ENCODE measurements around the gene SEMA3D. TPM values are rescaled to one million over a fixed set of nuclear protein-coding genes. Genes with fewer than 3 reads are reported as not detected.

Gene SEMA3D
- 10 to 100 TPM in 1 of 8 experiments, 1 to 10 TPM in 6, under 1 TPM in 1; 0.66 to 14.6 (median 3.0) TPM for total RNA-seq

DNA sequence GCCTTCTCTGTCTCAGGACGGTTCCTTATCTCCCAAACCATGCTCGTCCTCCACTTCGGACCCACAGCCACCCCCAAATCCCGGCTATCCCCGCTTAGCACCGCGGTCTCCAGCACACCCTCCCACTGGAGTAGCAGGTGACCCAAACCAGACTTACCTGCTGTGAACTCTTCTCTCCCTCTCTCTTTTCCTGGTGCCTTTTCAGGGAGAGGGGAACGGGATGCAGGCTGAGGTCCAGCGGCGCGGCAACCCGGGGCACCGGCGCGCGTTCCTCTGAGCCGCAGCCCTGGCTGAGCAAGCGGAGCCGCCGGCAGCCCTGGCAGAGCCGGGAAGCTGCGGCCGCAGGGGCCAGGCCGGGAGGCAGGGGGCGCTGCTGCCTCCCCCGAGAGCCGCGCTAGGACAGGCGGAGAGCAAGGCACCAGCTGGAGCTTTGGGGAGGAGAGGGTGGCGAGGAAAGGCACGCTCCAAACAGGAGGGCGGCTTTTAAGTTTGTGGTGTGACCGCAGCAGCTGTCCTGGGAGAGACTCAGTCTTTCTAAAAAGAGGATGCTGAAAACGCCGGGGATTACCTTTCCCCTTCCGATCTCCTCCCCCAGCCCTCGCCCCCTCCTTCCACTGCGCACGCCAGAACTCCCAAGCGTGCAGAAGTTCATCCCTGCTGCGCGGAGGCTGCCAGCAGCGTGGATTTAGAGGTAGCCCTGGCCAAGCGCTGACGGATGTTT lies at the start of gene SEMA3D:
SEMA3D (minus strand) TSS at position 536 of the 721 bp plus-strand sequence. CDS start 65,165 bp downstream, outside the sequence.
- in situ Hi-C loops (cut with MboI; ENCODE audit: low pct_unique_long_range_greater_than_20kb in 2 of 9, low sequenced_read_pairs in 9 of 9, unreplicated experiment in 9 of 9): loop anchor here in 3 of 9 experiments (10.0 to 25.0 kb wide), 6 partner anchors 132 to 651 kb away; no protein-coding TSS in a partner anchor
- 0 to 2% (median 1%) methylated on average over 1 to 10 of the region's 45 CpGs; no CpG with 5 or more reads in 6 of the 10 experiments for WGBS, 10 experiments

GRCh38 chr7:85234730-85235129 lies 47.9 kb upstream of the SEMA3D start:
- in situ Hi-C loops (cut with MboI; ENCODE audit: low pct_unique_long_range_greater_than_20kb in 2 of 9, low sequenced_read_pairs in 9 of 9, unreplicated experiment in 9 of 9): no loop called here
- no peak for ATAC-seq (replicated peaks in 6 of 8)
- H3K4me3 ChIP-seq: no peak overlapping the region
- H3K4me1 ChIP-seq (replicated peaks in 1 of 2): no peaks in the 10 kb centered on the region
- H3K27ac ChIP-seq: no peak overlapping the region
- 56 to 97% (median 91%) methylated on average over 1 to 3 of the region's 3 CpGs; no CpG with 5 or more reads in 2 of the 10 experiments for WGBS, 10 experiments

More for the DNA sequence above, at the start of gene SEMA3D:
- Histone ChIP-seq H3K27ac (peak within 1 kb of the TSS in 1 of 2 donors; percentile 31), H3K4me1 (replicated peaks in 1 of 2) (peaks cover 6 to 9% of the 10 kb centered on the region in 2 donors), H3K4me3 (peak within 1 kb of the TSS; percentile 51 to 81 (median 61))
- ATAC-seq (replicated peaks in 6 of 8): peak; percentile 94 to 96 (median 94)

- no peaks in the 10 kb centered on the region for H3K4me1 ChIP-seq (replicated peaks in 1 of 2)
- peak in 3 of 8 experiments; percentile 44 to 85 (median 63) for ATAC-seq (replicated peaks in 6 of 8)
- WGBS, 10 experiments: 44 to 100% (median 93%) methylated on average over 1 to 2 of the region's 2 CpGs
- in situ Hi-C loops (cut with MboI; ENCODE audit: low pct_unique_long_range_greater_than_20kb in 2 of 9, low sequenced_read_pairs in 9 of 9, unreplicated experiment in 9 of 9): no loop called here
- H3K4me3 ChIP-seq: no peak overlapping the region
- no peak overlapping the region for H3K27ac ChIP-seq
Measured at GRCh38 chr7:85232068-85232467, 45.2 kb upstream of the SEMA3D start.

DNA sequence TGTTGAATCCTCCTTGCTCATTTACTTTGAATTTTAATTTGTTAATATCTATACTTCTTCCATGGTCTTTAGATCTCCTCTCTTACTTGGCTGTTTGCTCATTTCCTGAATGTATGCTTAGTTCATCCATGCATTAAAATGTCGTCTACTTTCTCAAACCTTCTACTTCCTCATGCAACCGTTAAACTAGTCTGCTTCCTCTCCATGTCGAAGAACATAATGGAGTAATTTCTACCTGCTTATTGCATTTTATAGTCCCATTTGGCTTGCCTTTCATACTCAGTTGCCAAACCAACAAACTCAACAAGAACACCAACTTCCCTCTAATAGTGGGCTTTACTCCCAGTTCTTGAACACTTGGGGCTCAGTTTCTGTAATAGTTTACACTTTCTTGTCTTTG lies 43.8 kb upstream of the SEMA3D start:
- WGBS, 10 experiments: 46 to 100% (median 93%) methylated on average over 1 to 3 of the region's 3 CpGs; no CpG with 5 or more reads in 1 of the 10 experiments
- no peak for ATAC-seq (replicated peaks in 6 of 8)
- no peaks in the 10 kb centered on the region for H3K4me1 ChIP-seq (replicated peaks in 1 of 2)
- no peak overlapping the region for H3K4me3 ChIP-seq
- H3K27ac ChIP-seq: no peak overlapping the region
- in situ Hi-C loops (cut with MboI; ENCODE audit: low pct_unique_long_range_greater_than_20kb in 2 of 9, low sequenced_read_pairs in 9 of 9, unreplicated experiment in 9 of 9): no loop called here

DNA sequence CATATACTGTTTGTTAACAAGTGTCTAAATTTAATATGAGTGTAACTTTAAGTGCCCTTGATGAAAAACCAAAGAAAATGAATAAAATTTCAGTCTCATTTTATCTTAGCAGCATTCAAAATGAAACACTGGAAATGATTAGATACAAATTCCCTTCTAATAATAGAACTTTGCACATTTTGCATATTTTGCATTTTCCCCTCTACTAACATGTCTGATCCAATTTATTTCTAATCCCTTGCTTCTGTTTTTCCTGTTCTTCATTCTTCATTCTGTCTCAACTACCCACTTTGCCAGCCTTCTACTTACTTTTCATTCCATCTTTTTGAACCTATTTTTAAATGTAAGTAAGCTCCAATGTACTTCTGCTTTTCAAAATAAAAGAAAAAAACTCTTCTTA lies 42.7 kb upstream of the SEMA3D start:
- no peak for ATAC-seq (replicated peaks in 6 of 8)
- Histone ChIP-seq H3K27ac (no peak overlapping the region), H3K4me1 (replicated peaks in 1 of 2) (no peaks in the 10 kb centered on the region), H3K4me3 (no peak overlapping the region)
- in situ Hi-C loops (cut with MboI; ENCODE audit: low pct_unique_long_range_greater_than_20kb in 2 of 9, low sequenced_read_pairs in 9 of 9, unreplicated experiment in 9 of 9): no loop called here

DNA sequence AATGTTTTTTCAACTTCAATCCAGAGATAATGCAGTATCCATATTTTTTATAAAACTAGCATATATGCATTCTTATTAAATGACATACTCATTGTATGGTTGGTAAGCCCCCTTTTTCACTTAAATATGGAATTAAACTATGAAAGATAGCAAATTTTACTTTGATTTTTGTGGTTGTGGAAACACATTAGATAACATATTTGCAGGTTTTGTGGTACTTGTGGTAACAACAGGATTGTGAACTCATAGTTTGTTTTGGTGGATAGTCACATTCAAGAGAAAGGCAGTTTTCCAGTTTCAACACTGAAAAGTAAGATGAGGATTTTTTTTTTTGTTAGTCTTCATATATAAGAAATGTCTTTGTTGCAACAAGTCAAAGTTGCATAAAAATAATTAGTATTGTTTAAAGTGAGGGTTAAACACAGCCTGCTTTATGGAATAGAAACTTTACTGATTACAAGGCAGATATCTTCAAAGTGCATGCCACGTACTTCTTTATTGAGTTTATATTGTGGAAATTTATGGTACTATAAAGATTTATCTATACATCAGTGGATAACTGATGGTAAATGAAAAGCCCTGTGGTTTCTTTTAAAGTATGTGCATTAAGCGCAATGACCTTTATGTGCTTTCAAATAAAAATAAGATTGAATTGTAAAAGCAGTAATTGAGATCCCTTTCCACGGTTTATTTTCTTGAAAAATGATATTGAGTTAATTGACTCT lies 39.7 kb upstream of the SEMA3D start:
- Histone ChIP-seq H3K4me3 (no peak overlapping the region), H3K4me1 (replicated peaks in 1 of 2) (no peaks in the 10 kb centered on the region), H3K27ac (no peak overlapping the region)
- WGBS, 10 experiments: 49 to 95% (median 81%) methylated on average over 1 to 3 of the region's 3 CpGs
- ATAC-seq (replicated peaks in 6 of 8): no peak
- in situ Hi-C loops (cut with MboI; ENCODE audit: low pct_unique_long_range_greater_than_20kb in 2 of 9, low sequenced_read_pairs in 9 of 9, unreplicated experiment in 9 of 9): no loop called here

DNA sequence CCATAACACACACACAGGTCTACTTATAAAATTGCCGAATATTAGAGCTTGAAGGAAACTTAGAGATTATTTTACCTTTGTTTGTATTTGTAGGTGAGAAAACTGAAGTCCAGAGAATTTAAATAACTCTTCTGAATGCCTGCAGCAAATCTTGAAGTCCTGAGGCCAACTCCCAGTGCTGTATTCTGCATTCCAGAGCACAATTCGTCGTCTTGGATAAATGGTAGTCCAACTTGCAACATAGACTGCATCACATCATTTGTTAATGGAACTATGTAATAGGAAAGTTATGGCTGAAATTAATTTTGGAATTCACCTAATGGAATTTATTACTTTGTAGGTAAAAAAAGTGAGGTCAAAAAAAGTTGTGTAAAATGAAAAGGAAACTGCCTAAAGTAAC lies 37.3 kb upstream of the SEMA3D start:
- Histone ChIP-seq H3K27ac (no peak overlapping the region), H3K4me3 (no peak overlapping the region), H3K4me1 (replicated peaks in 1 of 2) (no peaks in the 10 kb centered on the region)
- in situ Hi-C loops (cut with MboI; ENCODE audit: low pct_unique_long_range_greater_than_20kb in 2 of 9, low sequenced_read_pairs in 9 of 9, unreplicated experiment in 9 of 9): no loop called here
- peak in 2 of 8 experiments; percentile 57 to 69 for ATAC-seq (replicated peaks in 6 of 8)
- 13 to 97% (median 78%) methylated on average over 1 to 3 of the region's 3 CpGs; no CpG with 5 or more reads in 1 of the 10 experiments for WGBS, 10 experiments

- no peak overlapping the region for H3K4me3 ChIP-seq
- ATAC-seq (replicated peaks in 6 of 8): no peak
- H3K4me1 ChIP-seq (replicated peaks in 1 of 2): no peaks in the 10 kb centered on the region
- in situ Hi-C loops (cut with MboI; ENCODE audit: low pct_unique_long_range_greater_than_20kb in 2 of 9, low sequenced_read_pairs in 9 of 9, unreplicated experiment in 9 of 9): no loop called here
- 75 to 100% (median 89%) methylated on average over 1 to 4 of the region's 4 CpGs for WGBS, 10 experiments
- no peak overlapping the region for H3K27ac ChIP-seq
Measured at GRCh38 chr7:85222522-85222921, 35.7 kb upstream of the SEMA3D start.

- no peaks in the 10 kb centered on the region for H3K4me1 ChIP-seq (replicated peaks in 1 of 2)
- H3K4me3 ChIP-seq: no peak overlapping the region
- ATAC-seq (replicated peaks in 6 of 8): no peak
- no peak overlapping the region for H3K27ac ChIP-seq
- in situ Hi-C loops (cut with MboI; ENCODE audit: low pct_unique_long_range_greater_than_20kb in 2 of 9, low sequenced_read_pairs in 9 of 9, unreplicated experiment in 9 of 9): no loop called here
Measured at GRCh38 chr7:85221796-85222195, 34.9 kb upstream of the SEMA3D start.

GRCh38 chr7:85220651-85221050 lies 33.8 kb upstream of the SEMA3D start:
- ATAC-seq (replicated peaks in 6 of 8): no peak
- Histone ChIP-seq H3K4me3 (no peak overlapping the region), H3K4me1 (replicated peaks in 1 of 2) (no peaks in the 10 kb centered on the region), H3K27ac (no peak overlapping the region)
- in situ Hi-C loops (cut with MboI; ENCODE audit: low pct_unique_long_range_greater_than_20kb in 2 of 9, low sequenced_read_pairs in 9 of 9, unreplicated experiment in 9 of 9): no loop called here

- ATAC-seq (replicated peaks in 6 of 8): peak in 3 of 8 experiments; percentile 29 to 70 (median 69)
- Histone ChIP-seq H3K4me1 (replicated peaks in 1 of 2) (no peaks in the 10 kb centered on the region), H3K4me3 (no peak overlapping the region), H3K27ac (no peak overlapping the region)
- WGBS, 10 experiments: 17 to 100% (median 81%) methylated on average over 1 to 2 of the region's 2 CpGs; no CpG with 5 or more reads in 2 of the 10 experiments
- in situ Hi-C loops (cut with MboI; ENCODE audit: low pct_unique_long_range_greater_than_20kb in 2 of 9, low sequenced_read_pairs in 9 of 9, unreplicated experiment in 9 of 9): no loop called here
Measured at GRCh38 chr7:85220023-85220422, 33.2 kb upstream of the SEMA3D start.

DNA sequence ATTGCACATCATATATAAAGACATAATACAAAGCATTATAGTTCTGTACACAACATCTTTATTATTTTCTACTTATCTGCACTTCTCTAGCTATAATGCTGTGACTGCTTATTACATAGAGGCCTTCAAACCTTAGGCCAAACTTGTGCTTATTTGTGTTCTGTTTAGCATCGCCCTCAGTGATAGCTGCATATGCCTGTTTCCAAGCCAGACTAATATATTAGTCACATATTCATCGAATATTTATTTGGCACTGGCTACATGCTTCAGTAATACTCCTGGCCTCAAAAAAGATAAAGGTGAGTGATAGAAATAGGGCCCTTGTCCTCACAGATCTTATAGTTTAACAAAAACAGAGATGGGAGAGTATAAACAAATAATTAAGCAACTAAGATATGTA lies 30.2 kb upstream of the SEMA3D start:
- peak in 3 of 8 experiments; percentile 35 to 64 (median 62) for ATAC-seq (replicated peaks in 6 of 8)
- WGBS, 10 experiments: 6 to 96% (median 53%) methylated on average over 2 of the region's 2 CpGs; no CpG with 5 or more reads in 2 of the 10 experiments
- H3K4me1 ChIP-seq (replicated peaks in 1 of 2): no peaks in the 10 kb centered on the region
- in situ Hi-C loops (cut with MboI; ENCODE audit: low pct_unique_long_range_greater_than_20kb in 2 of 9, low sequenced_read_pairs in 9 of 9, unreplicated experiment in 9 of 9): no loop called here
- H3K4me3 ChIP-seq: no peak overlapping the region
- H3K27ac ChIP-seq: no peak overlapping the region

GRCh38 chr7:85215098-85215497 lies 28.2 kb upstream of the SEMA3D start:
- H3K4me1 ChIP-seq (replicated peaks in 1 of 2): no peaks in the 10 kb centered on the region
- ATAC-seq (replicated peaks in 6 of 8): no peak
- no peak overlapping the region for H3K27ac ChIP-seq
- H3K4me3 ChIP-seq: no peak overlapping the region
- WGBS, 10 experiments: 83 to 100% (median 100%) methylated on average over 1 of the region's 1 CpG; no CpG with 5 or more reads in 1 of the 10 experiments
- in situ Hi-C loops (cut with MboI; ENCODE audit: low pct_unique_long_range_greater_than_20kb in 2 of 9, low sequenced_read_pairs in 9 of 9, unreplicated experiment in 9 of 9): no loop called here
